GM18505 (cell line): ENCODE measurements around the gene TRIM59.

ENCODE experiments used
- ATAC-seq: cut with Tn5 transposase; IDR thresholded peaks from one replicate; pipeline ENCODE4 v1.9.1; 2021; ENCODE audit not compliant: unreplicated experiment
- POLR2A ChIP-seq: IDR thresholded peaks from 4 replicates; pipeline ENCODE4 v1.6.1; 2011; ENCODE audit warnings: borderline replicate concordance; ENCODE audit not compliant: insufficient read depth, insufficient read length; ENCODE audit errors: extremely low read depth

TRIM59 gene

GRCh38 chr3:160394009-160394392, 55.6 kb downstream of the TRIM59 start:
- ATAC-seq = no peak
- no peak for TF ChIP-seq POLR2A

- ATAC-seq = peak; percentile 48
- no peak for TF ChIP-seq POLR2A
Observed at GRCh38 chr3:160393346-160394008, 56.1 kb downstream of the TRIM59 start.

GRCh38 chr3:160392798-160393197, 56.8 kb downstream of the TRIM59 start:
- no peak for ATAC-seq
- TF ChIP-seq POLR2A = no peak

GRCh38 chr3:160390565-160391138, 58.9 kb downstream of the TRIM59 start:
- no peak for ATAC-seq
- no peak for TF ChIP-seq POLR2A
